Neural progenitor cell (in vitro differentiated cells): ENCODE results near the gene NAT10. TPM values are rescaled to one million over a fixed set of nuclear protein-coding genes. Genes with fewer than 3 reads are reported as not detected.

ENCODE experiments used
- DNase-seq: peaks from one replicate; pipeline ENCODE4 v3.0.0-alpha.2; 2016; ENCODE audit warnings: low spot score
- H2AFZ ChIP-seq: fragments of 200-600 bp; sonication (generic); replicated peaks from 2 replicates; pipeline ENCODE4 v1.6.1; 2016; ENCODE audit warnings: antibody characterized with exemption
- H3F3A ChIP-seq: fragments of 200-600 bp; sonication (generic); 2 replicates; pipeline ENCODE4 v1.6.1; 2016; ENCODE audit warnings: antibody characterized with exemption, low read depth
- H3K27ac ChIP-seq: fragments of 200-600 bp; sonication (generic); 2 replicates; pipeline ENCODE4 v1.5.1; 2016; ENCODE audit warnings: mild to moderate bottlenecking
- H3K27me3 ChIP-seq: fragments of 200-600 bp; sonication (generic); 2 replicates; pipeline ENCODE4 v1.6.1; 2016; ENCODE audit warnings: mild to moderate bottlenecking, moderate library complexity
- H3K36me3 ChIP-seq: fragments of 200-600 bp; sonication (generic); 2 replicates; pipeline ENCODE4 v1.5.1; 2016
- H3K4me1 ChIP-seq: fragments of 200-600 bp; sonication (generic); 2 replicates; pipeline ENCODE4 v1.6.1; 2016; ENCODE audit warnings: mixed run types
- H3K4me2 ChIP-seq: fragments of 200-600 bp; sonication (generic); 2 replicates; pipeline ENCODE4 v1.6.1; 2016
- H3K4me3 ChIP-seq: fragments of 200-600 bp; sonication (generic); 2 replicates; pipeline ENCODE4 v1.5.1; 2016
- H3K79me2 ChIP-seq: fragments of 200-600 bp; sonication (generic); 2 replicates; pipeline ENCODE4 v1.6.1; 2016; ENCODE audit warnings: low read depth
- H3K9ac ChIP-seq: fragments of 200-600 bp; sonication (generic); 2 replicates; pipeline ENCODE4 v1.6.1; 2016
- H3K9me3 ChIP-seq: fragments of 200-600 bp; sonication (generic); 2 replicates; pipeline ENCODE4 v1.5.1; 2016; ENCODE audit warnings: low read depth
- H4K20me1 ChIP-seq: fragments of 200-600 bp; sonication (generic); 2 replicates; pipeline ENCODE4 v1.6.1; 2016; ENCODE audit warnings: low read depth
- H3K27ac Mint-ChIP-seq: 3 replicates; pipeline ENCODE4 v1.8.0; 2021; ENCODE audit warnings: mixed read lengths
- H3K27me3 Mint-ChIP-seq: 2 replicates; pipeline ENCODE4 v1.8.0; 2022; ENCODE audit warnings: low read depth, mild to moderate bottlenecking, inconsistent platforms, moderate library complexity, mixed read lengths; ENCODE audit not compliant: insufficient read depth
- H3K36me3 Mint-ChIP-seq: 3 replicates; pipeline ENCODE4 v1.8.0; 2021; ENCODE audit warnings: mixed read lengths
- H3K4me1 Mint-ChIP-seq: 3 replicates; pipeline ENCODE4 v1.8.0; 2021; ENCODE audit warnings: mixed read lengths
- H3K4me3 Mint-ChIP-seq: 3 replicates; pipeline ENCODE4 v1.8.0; 2021; ENCODE audit warnings: mild to moderate bottlenecking, moderate library complexity, mixed read lengths
- H3K9me3 Mint-ChIP-seq: 3 replicates; pipeline ENCODE4 v1.8.0; 2020; ENCODE audit warnings: mixed read lengths
- EZH2 ChIP-seq: fragments of 200-600 bp; sonication (generic); IDR thresholded peaks from 2 replicates; pipeline ENCODE4 v1.6.1; 2017; ENCODE audit warnings: antibody characterized with exemption, mild to moderate bottlenecking, moderate library complexity
- EZH2phosphoT487 ChIP-seq: fragments of 200-600 bp; sonication (generic); IDR thresholded peaks from 2 replicates; pipeline ENCODE4 v1.6.1; 2017; ENCODE audit warnings: antibody characterized with exemption
- total RNA-seq: library from RNA; depleted of rRNA; stranded (reverse); fragments of >200 nt; gene quantifications from 2 replicates; pipeline ENCODE4 v1.2.3, GENCODE V29; 2015; ENCODE audit warnings: low replicate concordance
- TF ChIP-seq, protein P1 (sequence below): fragments of 200-600 bp; sonication (generic); IDR thresholded peaks from 2 replicates; pipeline ENCODE4 v1.5.1; 2017; ENCODE audit warnings: antibody characterized with exemption, mild to moderate bottlenecking

NAT10 gene
- total RNA-seq, 1 donor from 2014 or later = 42.9 TPM

DNA sequence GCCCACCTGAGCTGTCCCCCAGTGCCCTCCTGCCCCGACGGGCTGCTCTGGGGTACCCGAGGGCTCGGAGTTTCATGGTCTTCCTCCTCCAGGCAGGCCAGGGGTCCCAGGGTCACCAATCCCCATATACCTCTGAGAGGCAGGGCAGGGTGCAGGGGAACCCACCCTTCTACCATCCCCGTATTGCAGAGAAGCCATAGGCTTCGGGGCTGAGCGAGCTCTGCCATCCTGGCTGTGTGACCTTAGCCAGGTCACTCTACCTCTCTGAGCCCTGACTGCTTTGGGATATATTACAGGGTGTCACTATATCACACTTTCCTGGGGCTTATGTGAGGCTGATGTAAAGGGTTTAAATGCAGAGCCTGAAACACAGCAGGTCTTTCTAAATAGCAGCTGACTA, 57.4 kb downstream of the NAT10 start:
- peaks cover 7% of the 10 kb centered on the region for H3K27me3 Mint-ChIP-seq
- Histone ChIP-seq H3K9ac (no peak overlapping the region), H3K4me2 (no peak overlapping the region), H2AFZ (no peak overlapping the region), H3K4me3 (no peak overlapping the region), H4K20me1 (no peaks in the 10 kb centered on the region), H3K79me2 (no peaks in the 10 kb centered on the region), H3K9me3 (no peaks in the 10 kb centered on the region), H3K27ac (no peak overlapping the region), H3K4me1 (no peaks in the 10 kb centered on the region), H3K36me3 (no peaks in the 10 kb centered on the region), H3F3A (no peaks in the 10 kb centered on the region), H3K27me3 (no peaks in the 10 kb centered on the region)
- no peaks in the 10 kb centered on the region for H3K4me1 Mint-ChIP-seq
- H3K27ac Mint-ChIP-seq = no peak overlapping the region
- peaks cover 6% of the 10 kb centered on the region for H3K36me3 Mint-ChIP-seq
- DNase-seq = no peak
- H3K4me3 Mint-ChIP-seq = no peak overlapping the region
- H3K9me3 Mint-ChIP-seq = no peaks in the 10 kb centered on the region
- TF ChIP-seq EZH2phosphoT487 (no peak), EZH2 (no peak)
- TF ChIP-seq, protein P1, sequence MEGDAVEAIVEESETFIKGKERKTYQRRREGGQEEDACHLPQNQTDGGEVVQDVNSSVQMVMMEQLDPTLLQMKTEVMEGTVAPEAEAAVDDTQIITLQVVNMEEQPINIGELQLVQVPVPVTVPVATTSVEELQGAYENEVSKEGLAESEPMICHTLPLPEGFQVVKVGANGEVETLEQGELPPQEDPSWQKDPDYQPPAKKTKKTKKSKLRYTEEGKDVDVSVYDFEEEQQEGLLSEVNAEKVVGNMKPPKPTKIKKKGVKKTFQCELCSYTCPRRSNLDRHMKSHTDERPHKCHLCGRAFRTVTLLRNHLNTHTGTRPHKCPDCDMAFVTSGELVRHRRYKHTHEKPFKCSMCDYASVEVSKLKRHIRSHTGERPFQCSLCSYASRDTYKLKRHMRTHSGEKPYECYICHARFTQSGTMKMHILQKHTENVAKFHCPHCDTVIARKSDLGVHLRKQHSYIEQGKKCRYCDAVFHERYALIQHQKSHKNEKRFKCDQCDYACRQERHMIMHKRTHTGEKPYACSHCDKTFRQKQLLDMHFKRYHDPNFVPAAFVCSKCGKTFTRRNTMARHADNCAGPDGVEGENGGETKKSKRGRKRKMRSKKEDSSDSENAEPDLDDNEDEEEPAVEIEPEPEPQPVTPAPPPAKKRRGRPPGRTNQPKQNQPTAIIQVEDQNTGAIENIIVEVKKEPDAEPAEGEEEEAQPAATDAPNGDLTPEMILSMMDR = no peak

DNA sequence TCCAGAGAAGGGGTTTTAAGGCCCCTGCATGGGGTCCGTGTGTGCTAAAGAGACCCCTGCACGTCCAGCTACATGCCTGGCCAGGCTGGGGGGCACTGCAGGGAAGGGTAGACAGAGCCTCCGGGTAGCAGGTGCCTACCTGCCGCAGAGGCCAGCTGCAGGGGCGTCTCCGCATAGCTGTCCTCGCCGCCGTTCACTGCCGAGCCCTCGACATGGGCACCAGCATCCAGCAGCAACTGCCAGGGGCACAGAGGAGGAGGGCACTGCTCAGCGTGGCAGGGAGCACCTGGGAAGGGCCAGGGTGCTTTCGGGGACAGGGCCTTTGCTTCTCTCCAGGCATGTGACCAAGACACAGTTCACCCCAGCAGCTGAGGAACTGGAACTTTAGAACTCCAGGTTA, 59.7 kb downstream of the NAT10 start:
- Mint-ChIP-seq H3K27me3 (peaks cover 10% of the 10 kb centered on the region), H3K4me1 (peaks cover 4% of the 10 kb centered on the region), H3K4me3 (no peak overlapping the region), H3K9me3 (no peaks in the 10 kb centered on the region), H3K27ac (no peak overlapping the region), H3K36me3 (peaks cover 5% of the 10 kb centered on the region)
- H3K4me2 ChIP-seq = no peak overlapping the region
- no peak overlapping the region for H2AFZ ChIP-seq
- H3K36me3 ChIP-seq = no peaks in the 10 kb centered on the region
- H3K4me3 ChIP-seq = no peak overlapping the region
- H3K9ac ChIP-seq = no peak overlapping the region
- no peaks in the 10 kb centered on the region for H3K4me1 ChIP-seq
- TF ChIP-seq EZH2phosphoT487 (no peak), EZH2 (no peak)
- TF ChIP-seq, protein P1 = no peak
- no peaks in the 10 kb centered on the region for H4K20me1 ChIP-seq
- no peak overlapping the region for H3K27ac ChIP-seq
- no peaks in the 10 kb centered on the region for H3K27me3 ChIP-seq
- H3K9me3 ChIP-seq = no peaks in the 10 kb centered on the region
- H3F3A ChIP-seq = no peaks in the 10 kb centered on the region
- H3K79me2 ChIP-seq = no peaks in the 10 kb centered on the region
- no peak for DNase-seq

DNA sequence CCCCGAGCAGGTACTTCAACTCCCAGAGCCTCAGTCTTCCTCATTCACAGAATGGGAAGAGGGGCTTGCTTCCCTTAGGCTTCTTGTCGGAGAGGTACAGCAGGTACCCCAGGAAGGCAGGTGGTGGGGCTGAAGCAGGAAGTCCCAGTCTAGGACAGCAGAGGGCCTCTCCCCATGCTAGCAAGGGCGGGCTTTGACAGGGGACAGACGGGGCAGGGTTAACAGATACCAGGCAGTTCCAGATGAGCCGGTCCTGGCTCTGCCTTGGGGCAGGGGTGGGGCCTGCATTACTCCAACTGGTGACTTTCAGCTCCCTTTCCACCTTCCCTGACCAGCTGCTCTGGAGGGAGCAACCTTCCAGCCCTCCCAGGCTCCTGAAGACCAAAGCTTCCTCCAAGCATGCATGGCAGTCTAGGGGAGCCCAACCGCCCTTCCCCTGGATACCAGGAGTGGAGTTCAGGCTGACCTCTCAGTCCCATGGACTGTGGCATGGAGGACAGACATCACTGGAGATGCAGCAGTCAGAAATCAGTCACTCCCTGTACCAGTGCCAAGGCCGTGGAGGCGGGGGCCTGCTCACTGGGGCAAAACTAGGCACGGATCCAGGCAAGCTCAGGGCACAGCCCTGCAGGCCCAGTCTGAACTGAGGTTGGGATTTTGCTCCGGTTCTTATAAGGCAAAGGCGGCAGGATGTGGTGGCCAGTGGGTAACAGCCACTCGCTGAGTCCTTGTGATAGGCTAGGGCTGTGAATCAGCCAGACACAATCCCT, 60.5 kb downstream of the NAT10 start:
- Histone ChIP-seq H3F3A (no peaks in the 10 kb centered on the region), H3K27ac (no peak overlapping the region), H3K27me3 (no peaks in the 10 kb centered on the region), H3K9me3 (no peaks in the 10 kb centered on the region), H3K36me3 (no peaks in the 10 kb centered on the region), H4K20me1 (no peaks in the 10 kb centered on the region), H3K4me1 (no peaks in the 10 kb centered on the region), H3K9ac (no peak overlapping the region), H2AFZ (no peak overlapping the region), H3K79me2 (no peaks in the 10 kb centered on the region), H3K4me2 (no peak overlapping the region), H3K4me3 (no peak overlapping the region)
- TF ChIP-seq EZH2 (no peak), EZH2phosphoT487 (no peak)
- TF ChIP-seq, protein P1 = no peak
- peaks cover 5% of the 10 kb centered on the region for H3K36me3 Mint-ChIP-seq
- no peak overlapping the region for H3K27ac Mint-ChIP-seq
- H3K4me3 Mint-ChIP-seq = no peak overlapping the region
- DNase-seq = no peak
- peaks cover 10% of the 10 kb centered on the region for H3K27me3 Mint-ChIP-seq
- H3K4me1 Mint-ChIP-seq = peaks cover 4% of the 10 kb centered on the region
- no peaks in the 10 kb centered on the region for H3K9me3 Mint-ChIP-seq
